HEK293 (cell line): Measurements from ENCODE around the gene STING1.

Experiments used
- EGR2 ChIP-seq: fragments of 450-650 bp; formaldehyde crosslinking; IDR thresholded peaks from 2 replicates; pipeline ENCODE4 v1.5.1; 2016; ENCODE audit warnings: low read depth, missing biosample characterization, missing genetic modification characterization
- HOXD13 ChIP-seq: sonication (generic); formaldehyde crosslinking; IDR thresholded peaks from 2 replicates; pipeline ENCODE4 v1.8.0; 2022; ENCODE audit warnings: missing genetic modification reagents, borderline replicate concordance
- PRDM2 ChIP-seq: fragments of 450-650 bp; formaldehyde crosslinking; IDR thresholded peaks from 2 replicates; pipeline ENCODE4 v1.5.1; 2016; ENCODE audit warnings: missing biosample characterization, missing genetic modification characterization, borderline replicate concordance
- ZBTB7A ChIP-seq: fragments of 450-650 bp; formaldehyde crosslinking; IDR thresholded peaks from 2 replicates; pipeline ENCODE4 v1.5.1; 2016; ENCODE audit warnings: low read depth, missing biosample characterization, missing genetic modification characterization
- ZEB2 ChIP-seq: fragments of 450-650 bp; formaldehyde crosslinking; IDR thresholded peaks from 2 replicates; pipeline ENCODE4 v1.5.1; 2016; ENCODE audit warnings: missing biosample characterization, missing genetic modification characterization
- ZFP3 ChIP-seq: fragments of 450-650 bp; formaldehyde crosslinking; IDR thresholded peaks from 2 replicates; pipeline ENCODE4 v1.5.1; 2016; ENCODE audit warnings: low read depth, missing biosample characterization, missing genetic modification characterization
- ZNF169 ChIP-seq: fragments of 450-650 bp; formaldehyde crosslinking; IDR thresholded peaks from 2 replicates; pipeline ENCODE4 v1.5.1; 2016; ENCODE audit warnings: missing biosample characterization, missing genetic modification characterization
- ZNF239 ChIP-seq: fragments of 450-650 bp; formaldehyde crosslinking; IDR thresholded peaks from 2 replicates; pipeline ENCODE4 v1.5.1; 2016; ENCODE audit warnings: missing biosample characterization, missing genetic modification characterization
- ZNF423 ChIP-seq: fragments of 450-650 bp; formaldehyde crosslinking; IDR thresholded peaks from 2 replicates; pipeline ENCODE4 v1.5.1; 2016; ENCODE audit warnings: missing biosample characterization, missing genetic modification characterization
- ZNF521 ChIP-seq: fragments of 450-650 bp; formaldehyde crosslinking; IDR thresholded peaks from 2 replicates; pipeline ENCODE4 v1.5.1; 2017; ENCODE audit warnings: missing biosample characterization, mild to moderate bottlenecking, missing genetic modification characterization
- ZNF558 ChIP-seq: fragments of 450-650 bp; formaldehyde crosslinking; IDR thresholded peaks from 2 replicates; pipeline ENCODE4 v1.5.1; 2016; ENCODE audit warnings: missing biosample characterization, missing genetic modification characterization
- ZNF571 ChIP-seq: fragments of 450-650 bp; formaldehyde crosslinking; IDR thresholded peaks from 2 replicates; pipeline ENCODE4 v1.5.0; 2017; ENCODE audit warnings: missing biosample characterization, missing genetic modification characterization
- ZNF626 ChIP-seq: fragments of 450-650 bp; sonication (Bioruptor Pico); formaldehyde crosslinking; IDR thresholded peaks from 2 replicates; pipeline ENCODE4 v1.5.1; 2018; ENCODE audit warnings: missing biosample characterization, missing genetic modification characterization, inconsistent platforms
- ZNF639 ChIP-seq: fragments of 450-650 bp; formaldehyde crosslinking; IDR thresholded peaks from 2 replicates; pipeline ENCODE4 v1.5.1; 2016; ENCODE audit warnings: missing biosample characterization, missing genetic modification characterization
- ZNF704 ChIP-seq: fragments of 450-650 bp; formaldehyde crosslinking; IDR thresholded peaks from 2 replicates; pipeline ENCODE4 v1.5.1; 2016; ENCODE audit warnings: missing biosample characterization, missing genetic modification characterization
- ZNF791 ChIP-seq: fragments of 450-650 bp; formaldehyde crosslinking; IDR thresholded peaks from 2 replicates; pipeline ENCODE4 v1.5.1; 2016; ENCODE audit warnings: missing biosample characterization, missing genetic modification characterization
- ZNF792 ChIP-seq: fragments of 450-650 bp; formaldehyde crosslinking; IDR thresholded peaks from 2 replicates; pipeline ENCODE4 v1.5.1; 2016; ENCODE audit warnings: missing biosample characterization, missing genetic modification characterization
- ZSCAN4 ChIP-seq: fragments of 450-650 bp; formaldehyde crosslinking; IDR thresholded peaks from 2 replicates; pipeline ENCODE4 v1.5.1; 2017; ENCODE audit warnings: missing biosample characterization, missing genetic modification characterization
- TF ChIP-seq, protein P1 (sequence below): fragments of 450-650 bp; formaldehyde crosslinking; IDR thresholded peaks from 2 replicates; pipeline ENCODE4 v1.5.1; 2016; ENCODE audit warnings: missing biosample characterization, missing genetic modification characterization
- TF ChIP-seq, protein P2 (sequence below): fragments of 450-650 bp; formaldehyde crosslinking; IDR thresholded peaks from 2 replicates; pipeline ENCODE4 v1.5.1; 2017; ENCODE audit warnings: missing biosample characterization, missing genetic modification characterization
- TF ChIP-seq, protein P3 (sequence below): fragments of 450-650 bp; formaldehyde crosslinking; IDR thresholded peaks from 2 replicates; pipeline ENCODE4 v1.5.1; 2016; ENCODE audit warnings: missing biosample characterization, missing genetic modification characterization
- TF ChIP-seq, protein P4 (sequence below): fragments of 450-650 bp; formaldehyde crosslinking; IDR thresholded peaks from 2 replicates; pipeline ENCODE4 v1.5.1; 2017; ENCODE audit warnings: missing biosample characterization, mild to moderate bottlenecking, missing genetic modification characterization, moderate library complexity

Gene STING1

GRCh38 chr5:139453683-139454567 is 28.6 kb downstream of the STING1 start (continued):
- TF ChIP-seq PRDM2 (tag by site-specific recombination) (no peak), EGR2 (peak; percentile 100), ZFP3 (tag by site-specific recombination) (no peak), ZNF571 (tag by site-specific recombination) (0 out of 2 replicates have a peak, but pooled peaks have one; percentile 17), HOXD13 (no peak), ZNF791 (tag by site-specific recombination) (peak; percentile 16; the same call in 1 of the 2 replicates), ZNF639 (tag by site-specific recombination) (no peak), ZNF521 (tag by site-specific recombination) (no peak), ZNF626 (tag by site-specific recombination) (no peak), ZBTB7A (tag by site-specific recombination) (peak; percentile 24; the same call in 1 of the 2 replicates), ZEB2 (tag by site-specific recombination) (no peak), ZNF704 (tag by site-specific recombination) (no peak), ZNF423 (tag by site-specific recombination) (no peak), ZNF169 (tag by site-specific recombination) (peak; percentile 10; the same call in 1 of the 2 replicates), ZSCAN4 (peak; percentile 25; the same call in 1 of the 2 replicates), ZNF558 (tag by site-specific recombination) (no peak), ZNF239 (tag by site-specific recombination) (no peak), ZNF792 (tag by site-specific recombination) (no peak)
- TF ChIP-seq, protein P1, sequence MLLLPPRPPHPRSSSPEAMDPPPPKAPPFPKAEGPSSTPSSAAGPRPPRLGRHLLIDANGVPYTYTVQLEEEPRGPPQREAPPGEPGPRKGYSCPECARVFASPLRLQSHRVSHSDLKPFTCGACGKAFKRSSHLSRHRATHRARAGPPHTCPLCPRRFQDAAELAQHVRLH (tag by site-specific recombination), result no peak
- TF ChIP-seq, protein P2, sequence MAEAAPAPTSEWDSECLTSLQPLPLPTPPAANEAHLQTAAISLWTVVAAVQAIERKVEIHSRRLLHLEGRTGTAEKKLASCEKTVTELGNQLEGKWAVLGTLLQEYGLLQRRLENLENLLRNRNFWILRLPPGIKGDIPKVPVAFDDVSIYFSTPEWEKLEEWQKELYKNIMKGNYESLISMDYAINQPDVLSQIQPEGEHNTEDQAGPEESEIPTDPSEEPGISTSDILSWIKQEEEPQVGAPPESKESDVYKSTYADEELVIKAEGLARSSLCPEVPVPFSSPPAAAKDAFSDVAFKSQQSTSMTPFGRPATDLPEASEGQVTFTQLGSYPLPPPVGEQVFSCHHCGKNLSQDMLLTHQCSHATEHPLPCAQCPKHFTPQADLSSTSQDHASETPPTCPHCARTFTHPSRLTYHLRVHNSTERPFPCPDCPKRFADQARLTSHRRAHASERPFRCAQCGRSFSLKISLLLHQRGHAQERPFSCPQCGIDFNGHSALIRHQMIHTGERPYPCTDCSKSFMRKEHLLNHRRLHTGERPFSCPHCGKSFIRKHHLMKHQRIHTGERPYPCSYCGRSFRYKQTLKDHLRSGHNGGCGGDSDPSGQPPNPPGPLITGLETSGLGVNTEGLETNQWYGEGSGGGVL (tag by site-specific recombination), result peak; percentile 33; the same call in 1 of the 2 replicates
- TF ChIP-seq, protein P3, sequence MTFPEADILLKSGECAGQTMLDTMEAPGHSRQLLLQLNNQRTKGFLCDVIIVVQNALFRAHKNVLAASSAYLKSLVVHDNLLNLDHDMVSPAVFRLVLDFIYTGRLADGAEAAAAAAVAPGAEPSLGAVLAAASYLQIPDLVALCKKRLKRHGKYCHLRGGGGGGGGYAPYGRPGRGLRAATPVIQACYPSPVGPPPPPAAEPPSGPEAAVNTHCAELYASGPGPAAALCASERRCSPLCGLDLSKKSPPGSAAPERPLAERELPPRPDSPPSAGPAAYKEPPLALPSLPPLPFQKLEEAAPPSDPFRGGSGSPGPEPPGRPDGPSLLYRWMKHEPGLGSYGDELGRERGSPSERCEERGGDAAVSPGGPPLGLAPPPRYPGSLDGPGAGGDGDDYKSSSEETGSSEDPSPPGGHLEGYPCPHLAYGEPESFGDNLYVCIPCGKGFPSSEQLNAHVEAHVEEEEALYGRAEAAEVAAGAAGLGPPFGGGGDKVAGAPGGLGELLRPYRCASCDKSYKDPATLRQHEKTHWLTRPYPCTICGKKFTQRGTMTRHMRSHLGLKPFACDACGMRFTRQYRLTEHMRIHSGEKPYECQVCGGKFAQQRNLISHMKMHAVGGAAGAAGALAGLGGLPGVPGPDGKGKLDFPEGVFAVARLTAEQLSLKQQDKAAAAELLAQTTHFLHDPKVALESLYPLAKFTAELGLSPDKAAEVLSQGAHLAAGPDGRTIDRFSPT (tag by site-specific recombination), result no peak
- TF ChIP-seq, protein P4, sequence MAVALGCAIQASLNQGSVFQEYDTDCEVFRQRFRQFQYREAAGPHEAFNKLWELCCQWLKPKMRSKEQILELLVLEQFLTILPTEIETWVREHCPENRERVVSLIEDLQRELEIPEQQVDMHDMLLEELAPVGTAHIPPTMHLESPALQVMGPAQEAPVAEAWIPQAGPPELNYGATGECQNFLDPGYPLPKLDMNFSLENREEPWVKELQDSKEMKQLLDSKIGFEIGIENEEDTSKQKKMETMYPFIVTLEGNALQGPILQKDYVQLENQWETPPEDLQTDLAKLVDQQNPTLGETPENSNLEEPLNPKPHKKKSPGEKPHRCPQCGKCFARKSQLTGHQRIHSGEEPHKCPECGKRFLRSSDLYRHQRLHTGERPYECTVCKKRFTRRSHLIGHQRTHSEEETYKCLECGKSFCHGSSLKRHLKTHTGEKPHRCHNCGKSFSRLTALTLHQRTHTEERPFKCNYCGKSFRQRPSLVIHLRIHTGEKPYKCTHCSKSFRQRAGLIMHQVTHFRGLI (tag by site-specific recombination), result no peak
